IMR-90 (cell line): ENCODE data around the gene LINC01488. TPM values are rescaled to one million over a fixed set of nuclear protein-coding genes. Genes with fewer than 3 reads are reported as not detected.

Source experiments
- ATAC-seq: fragments of 200-7000 bp; cut with Tn5 transposase; 2 replicates; pipeline ENCODE4 v1.9.1; 2020; ENCODE audit warnings: low read depth, mild to moderate bottlenecking, moderate library complexity
- BruUV-seq: library from RNA; stranded (reverse); fragments of 400-500 nt; replicated peaks from 2 replicates; lab custom pipeline; 2021; lab: Mats Ljungman, UMichigan
- CTCF ChIA-PET: fragments of 300-600 bp; formaldehyde crosslinking; extraction: SDS; loops from one replicate; lab custom pipeline; 2021; ENCODE audit warnings: antibody characterized with exemption; lab: Yijun Ruan, JAX
- POLR2A ChIA-PET: fragments of 300-600 bp; sonication (Branson Sonifier 250); formaldehyde crosslinking; loops from one replicate; lab custom pipeline; 2022; ENCODE audit warnings: antibody characterized with exemption; ENCODE audit not compliant: unreplicated experiment; lab: Charles Lee
- DNase-seq: peaks from one replicate; pipeline ENCODE4 v3.0.0; 2013
- H2AFZ ChIP-seq: replicated peaks from 2 replicates; pipeline ENCODE3; 2013; ENCODE audit warnings: low read length, mild to moderate bottlenecking; ENCODE audit not compliant: poor library complexity
- H2AK5ac ChIP-seq: 2 replicates; pipeline ENCODE4 v1.6.1; 2013; ENCODE audit warnings: low read depth, low read length, inconsistent platforms
- H2AK9ac ChIP-seq: replicated peaks from 2 replicates; pipeline ENCODE3; 2013; ENCODE audit warnings: mild to moderate bottlenecking, low read depth, low read length, moderate library complexity; ENCODE audit not compliant: poor library complexity
- H2BK120ac ChIP-seq: 2 replicates; pipeline ENCODE4 v1.6.1; 2013; ENCODE audit warnings: low read depth, low read length, inconsistent platforms
- H2BK15ac ChIP-seq: 3 replicates; pipeline ENCODE4 v1.6.1; 2013; ENCODE audit warnings: low read depth, low read length, inconsistent platforms
- H2BK20ac ChIP-seq: 2 replicates; pipeline ENCODE4 v1.6.1; 2013; ENCODE audit warnings: low read depth, mild to moderate bottlenecking, inconsistent platforms, low read length, moderate library complexity
- H2BK5ac ChIP-seq: 2 replicates; pipeline ENCODE4 v1.6.1; 2013; ENCODE audit warnings: mild to moderate bottlenecking, low read depth, low read length, inconsistent platforms; ENCODE audit not compliant: poor library complexity, severe bottlenecking
- H3K14ac ChIP-seq: replicated peaks from 2 replicates; pipeline ENCODE4 v1.6.1; 2013; ENCODE audit warnings: low read depth, low read length, inconsistent platforms
- H3K18ac ChIP-seq: 2 replicates; pipeline ENCODE4 v1.6.1; 2013; ENCODE audit warnings: low read depth, low read length, control low read depth
- H3K23ac ChIP-seq: 2 replicates; pipeline ENCODE4 v1.6.1; 2013; ENCODE audit warnings: low read depth, low read length, inconsistent platforms
- H3K27ac ChIP-seq: 2 replicates; pipeline ENCODE4 v1.5.1; 2013; ENCODE audit warnings: mild to moderate bottlenecking, control low read depth, low read length; ENCODE audit not compliant: insufficient read depth
- H3K27me3 ChIP-seq: 2 replicates; pipeline ENCODE4 v1.6.1; 2013; ENCODE audit warnings: low read length; ENCODE audit not compliant: control insufficient read depth, insufficient read depth
- H3K36me3 ChIP-seq: 2 replicates; pipeline ENCODE4 v1.6.1; 2013; ENCODE audit warnings: low read length, mixed read lengths; ENCODE audit not compliant: control insufficient read depth, insufficient read depth
- H3K4ac ChIP-seq: 2 replicates; pipeline ENCODE4 v1.6.1; 2013; ENCODE audit warnings: low read depth, low read length, inconsistent platforms
- H3K4me1 ChIP-seq: 2 replicates; pipeline ENCODE4 v1.6.1; 2013; ENCODE audit warnings: low read length, mixed read lengths; ENCODE audit not compliant: control insufficient read depth, insufficient read depth
- H3K4me2 ChIP-seq: 2 replicates; pipeline ENCODE4 v1.6.1; 2013; ENCODE audit warnings: low read depth, mild to moderate bottlenecking, control low read depth, low read length, moderate library complexity
- H3K4me3 ChIP-seq: 2 replicates; pipeline ENCODE4 v1.5.1; 2013; ENCODE audit warnings: low read depth, mild to moderate bottlenecking, control low read depth, low read length, moderate library complexity; ENCODE audit not compliant: insufficient read depth
- H3K56ac ChIP-seq: 2 replicates; pipeline ENCODE4 v1.6.1; 2013; ENCODE audit warnings: low read length, inconsistent platforms; ENCODE audit not compliant: insufficient read depth; ENCODE audit errors: extremely low read depth
- H3K79me1 ChIP-seq, 2 experiments: 2 replicates each; pipeline ENCODE4 v1.6.1; 2013; ENCODE audit warnings: low read length in 2 of 2, inconsistent platforms in 1 of 2, low read depth in 1 of 2
- H3K9ac ChIP-seq: 2 replicates; pipeline ENCODE4 v1.6.1; 2013; ENCODE audit warnings: low read depth, low read length, control low read depth
- H3K9me1 ChIP-seq: 2 replicates; pipeline ENCODE4 v1.6.1; 2013; ENCODE audit warnings: low read length, inconsistent platforms; ENCODE audit not compliant: insufficient read depth
- H3K9me3 ChIP-seq: 2 replicates; pipeline ENCODE4 v1.6.1; 2013; ENCODE audit warnings: low read length; ENCODE audit not compliant: control insufficient read depth, insufficient read depth
- H4K20me1 ChIP-seq: 2 replicates; pipeline ENCODE4 v1.6.1; 2013; ENCODE audit warnings: low read length, inconsistent platforms; ENCODE audit not compliant: insufficient read depth
- H4K5ac ChIP-seq: 2 replicates; pipeline ENCODE4 v1.6.1; 2013; ENCODE audit warnings: mild to moderate bottlenecking, low read depth, low read length, control low read depth
- H4K8ac ChIP-seq, 2 experiments: 2 replicates each; pipeline ENCODE4 v1.6.1; 2013; ENCODE audit warnings: low read depth in 2 of 2, low read length in 2 of 2, control low read depth in 1 of 2, inconsistent platforms in 1 of 2
- H4K91ac ChIP-seq: 2 replicates; pipeline ENCODE4 v1.6.1; 2013; ENCODE audit warnings: low read depth, low read length, inconsistent platforms; ENCODE audit not compliant: insufficient read depth
- FOS ChIP-seq: fragments of 150-350 bp; IDR thresholded peaks from 2 replicates; pipeline ENCODE4 v1.6.1; 2016; ENCODE audit warnings: low read depth, low read length
- WGBS, 2 experiments: methylation state at CpG; one replicate each; pipeline versions ENCODE4 v1.1.5 to v1.1.7; 2013; ENCODE audit warnings: missing lambda C conversion rate in 2 of 2; ENCODE audit not compliant: insufficient read length in 1 of 2; ENCODE audit errors: extremely low coverage in 2 of 2; 5-methylcytosine and 5-hydroxymethylcytosine counted together
- dilution Hi-C: fragments of 300-500 bp; cut with HindIII; formaldehyde crosslinking; loops from one replicate; pipeline ENCODE4 v1.14.3; 2018; ENCODE audit warnings: low sequenced_read_pairs; ENCODE audit not compliant: unreplicated experiment
- in situ Hi-C: fragments of 300-500 bp; cut with MboI; formaldehyde crosslinking; loops from 3 replicates; pipeline ENCODE4 v1.14.3; 2019; ENCODE audit warnings: low sequenced_read_pairs, inconsistent platforms, mixed read lengths
- intact Hi-C: fragments of 100-400 bp; cut with micrococcal nuclease; formaldehyde crosslinking; loops from 2 replicates; pipeline ENCODE4 v1.10.0; 2022
- polyA plus RNA-seq, 3 experiments: library from polyadenylated mRNA; depleted of rRNA; stranded (reverse); fragments of >200 nt; gene quantifications; 2 replicates each; pipeline ENCODE4 v1.2.3, GENCODE V29; 2012; ENCODE audit warnings: low replicate concordance in 1 of 3
- total RNA-seq: library from RNA; depleted of rRNA; stranded (reverse); fragments of >200 nt; gene quantifications from 2 replicates; pipeline ENCODE4 v1.2.3, GENCODE V29; 2012

Gene LINC01488
- total and polyA plus RNA-seq, 2 of the 4 experiments (the other 2 are of a cell fraction): not detected

- peaks cover 10% of the 10 kb centered on the region; the same call in 1 of the 2 replicates for H3K27me3 ChIP-seq
- H2BK5ac ChIP-seq: no peak overlapping the region
- no peaks in the 10 kb centered on the region for H3K36me3 ChIP-seq
- H4K91ac ChIP-seq: no peak overlapping the region
- no peaks in the 10 kb centered on the region for H3K79me1 ChIP-seq
- ChIA-PET POLR2A (no interaction called here), CTCF (interaction anchor here (0.7 kb wide), 1 partner anchor 223 kb away, joined by 3 read pairs; no protein-coding TSS in a partner anchor)
- no peak overlapping the region for H2BK20ac ChIP-seq
- H3K9me3 ChIP-seq: no peaks in the 10 kb centered on the region
- no peaks in the 10 kb centered on the region for H3K9me1 ChIP-seq
- H4K8ac ChIP-seq: peak overlapping the region in 1 of 2 experiments; percentile 11; a peak in 1 of 4 replicates
- no peak overlapping the region for H3K18ac ChIP-seq
- no peak overlapping the region; the same call in 1 of the 2 replicates for H3K14ac ChIP-seq
- no peak overlapping the region for H3K27ac ChIP-seq
- no peak overlapping the region for H2AFZ ChIP-seq
- H2BK120ac ChIP-seq: no peak overlapping the region
- H3K4me3 ChIP-seq: no peak overlapping the region
- no peaks in the 10 kb centered on the region for H4K20me1 ChIP-seq
- no TSS peak for BruUV-seq
- H3K4me2 ChIP-seq: no peak overlapping the region
- dilution Hi-C loops: no loop called here
- 48% methylated on average over 5 of the region's 8 CpGs; no CpG with 5 or more reads in 1 of the 2 experiments for WGBS, 2 experiments
- peak; percentile 17; the same call in 1 of the 2 replicates for ATAC-seq
- H3K23ac ChIP-seq: no peak overlapping the region
- H2AK5ac ChIP-seq: no peak overlapping the region; the same call in 1 of the 2 replicates
- no peak overlapping the region for H4K5ac ChIP-seq
- DNase-seq: peak; percentile 43
- no peak overlapping the region for H3K56ac ChIP-seq
- intact Hi-C loops: no loop called here
- no peak overlapping the region for H2BK15ac ChIP-seq
- TF ChIP-seq FOS: no peak
- H3K4me1 ChIP-seq: peaks cover 7% of the 10 kb centered on the region
- peak overlapping the region; percentile 31 for H2AK9ac ChIP-seq
- no peak overlapping the region for H3K9ac ChIP-seq
- H3K4ac ChIP-seq: no peak overlapping the region
- in situ Hi-C loops: no loop called here
Observed at GRCh38 chr11:69541501-69542313, 60.2 kb downstream of the LINC01488 start.
